DND-41 (cell line): ENCODE data around the gene BAIAP2.

ENCODE experiments used
- EZH2 ChIP-seq: IDR thresholded peaks from 3 replicates; pipeline ENCODE4 v1.6.1; 2012; ENCODE audit warnings: borderline replicate concordance, low read depth, mild to moderate bottlenecking, moderate library complexity, low read length, inconsistent platforms; ENCODE audit not compliant: severe bottlenecking
- TF ChIP-seq, protein P1 (sequence below): IDR thresholded peaks from 2 replicates; pipeline ENCODE4 v1.5.1; 2012; ENCODE audit warnings: borderline replicate concordance, low read length, moderate library complexity, mild to moderate bottlenecking; ENCODE audit not compliant: poor library complexity, severe bottlenecking; ENCODE audit errors: extremely low read depth

DNA sequence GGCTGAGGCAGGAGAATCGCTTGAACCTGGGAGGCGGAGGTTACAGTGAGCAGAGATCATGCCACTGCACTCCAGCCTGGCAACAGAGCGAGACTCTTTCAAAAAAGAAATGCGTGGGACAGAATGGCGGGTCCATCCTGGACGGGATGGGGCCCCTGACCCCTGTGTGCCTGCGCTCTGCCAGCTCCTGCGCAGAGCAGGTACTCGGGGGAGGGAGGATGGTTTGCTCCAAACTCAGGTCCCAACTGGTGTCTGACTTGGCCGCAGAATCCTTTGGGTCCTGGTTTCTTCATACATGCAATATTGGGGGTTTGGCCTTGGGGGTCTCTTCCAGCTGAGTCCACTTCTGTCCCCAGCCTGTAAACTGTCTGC, 33.0 kb upstream of the BAIAP2 start:
- TF ChIP-seq, protein P1, sequence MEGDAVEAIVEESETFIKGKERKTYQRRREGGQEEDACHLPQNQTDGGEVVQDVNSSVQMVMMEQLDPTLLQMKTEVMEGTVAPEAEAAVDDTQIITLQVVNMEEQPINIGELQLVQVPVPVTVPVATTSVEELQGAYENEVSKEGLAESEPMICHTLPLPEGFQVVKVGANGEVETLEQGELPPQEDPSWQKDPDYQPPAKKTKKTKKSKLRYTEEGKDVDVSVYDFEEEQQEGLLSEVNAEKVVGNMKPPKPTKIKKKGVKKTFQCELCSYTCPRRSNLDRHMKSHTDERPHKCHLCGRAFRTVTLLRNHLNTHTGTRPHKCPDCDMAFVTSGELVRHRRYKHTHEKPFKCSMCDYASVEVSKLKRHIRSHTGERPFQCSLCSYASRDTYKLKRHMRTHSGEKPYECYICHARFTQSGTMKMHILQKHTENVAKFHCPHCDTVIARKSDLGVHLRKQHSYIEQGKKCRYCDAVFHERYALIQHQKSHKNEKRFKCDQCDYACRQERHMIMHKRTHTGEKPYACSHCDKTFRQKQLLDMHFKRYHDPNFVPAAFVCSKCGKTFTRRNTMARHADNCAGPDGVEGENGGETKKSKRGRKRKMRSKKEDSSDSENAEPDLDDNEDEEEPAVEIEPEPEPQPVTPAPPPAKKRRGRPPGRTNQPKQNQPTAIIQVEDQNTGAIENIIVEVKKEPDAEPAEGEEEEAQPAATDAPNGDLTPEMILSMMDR = no peak
- TF ChIP-seq EZH2 = no peak
